ENCODE measurements around the gene ELF4. TPM values are rescaled to one million over a fixed set of nuclear protein-coding genes. Genes with fewer than 3 reads are reported as not detected.

The ELF4 gene
- total and polyA plus RNA-seq, 9 of the 15 experiments (the other 6 are each of a cell fraction or from before 2014, with no cell fraction given): 5.9 to 55.8 (median 25.2) TPM

GRCh38 chrX:130111220-130112154 is 1.2 kb upstream of the ELF4 start (continued):
- TF ChIP-seq ZBTB33 (CRISPR knock-in tag; IDR thresholded peaks at IDR 0.05): peak; percentile 33; the same call in 1 of the 2 replicates
- no peak for TF ChIP-seq POLR2H (tag; IDR thresholded peaks at IDR 0.05; ENCODE audit: low read depth)
- no peak for TF ChIP-seq SMAD1 (IDR thresholded peaks at IDR 0.05; ENCODE audit: low read depth, low read length, partially characterized antibody)
- TF ChIP-seq ZFX (CRISPR knock-in tag; IDR thresholded peaks at IDR 0.05): peak; percentile 75
- no peak for TF ChIP-seq NEUROD1 (IDR thresholded peaks at IDR 0.05; ENCODE audit: borderline replicate concordance, low read depth, low read length, partially characterized antibody)
- peak; percentile 79 for TF ChIP-seq POLR2G (IDR thresholded peaks at IDR 0.05; ENCODE audit: low read depth, low read length)
- TF ChIP-seq PRDM10 (IDR thresholded peaks at IDR 0.05; ENCODE audit: partially characterized antibody): no peak
- 0 out of 4 replicates have a peak, but pooled peaks of 1 of the 2 experiments have one; percentile 31 for TF ChIP-seq MNT (conservative IDR thresholded peaks at IDR 0.05)
- TF ChIP-seq HOMEZ (CRISPR knock-in tag; IDR thresholded peaks at IDR 0.05): no peak
- TF ChIP-seq RBBP5 (IDR thresholded peaks at IDR 0.05; ENCODE audit: borderline replicate concordance, insufficient read depth, low read length, poor library complexity, severe bottlenecking): peak; percentile 32
- no peak for TF ChIP-seq USF1 (CRISPR knock-in tag; IDR thresholded peaks at IDR 0.05)

All from K562 (cell line).